ENCODE data around the gene CNTN4. TPM values are rescaled to one million over a fixed set of nuclear protein-coding genes. Genes with fewer than 3 reads are reported as not detected.

Gene CNTN4
- total RNA-seq, 1 donor from 2014 or later: 22.1 TPM

DNA sequence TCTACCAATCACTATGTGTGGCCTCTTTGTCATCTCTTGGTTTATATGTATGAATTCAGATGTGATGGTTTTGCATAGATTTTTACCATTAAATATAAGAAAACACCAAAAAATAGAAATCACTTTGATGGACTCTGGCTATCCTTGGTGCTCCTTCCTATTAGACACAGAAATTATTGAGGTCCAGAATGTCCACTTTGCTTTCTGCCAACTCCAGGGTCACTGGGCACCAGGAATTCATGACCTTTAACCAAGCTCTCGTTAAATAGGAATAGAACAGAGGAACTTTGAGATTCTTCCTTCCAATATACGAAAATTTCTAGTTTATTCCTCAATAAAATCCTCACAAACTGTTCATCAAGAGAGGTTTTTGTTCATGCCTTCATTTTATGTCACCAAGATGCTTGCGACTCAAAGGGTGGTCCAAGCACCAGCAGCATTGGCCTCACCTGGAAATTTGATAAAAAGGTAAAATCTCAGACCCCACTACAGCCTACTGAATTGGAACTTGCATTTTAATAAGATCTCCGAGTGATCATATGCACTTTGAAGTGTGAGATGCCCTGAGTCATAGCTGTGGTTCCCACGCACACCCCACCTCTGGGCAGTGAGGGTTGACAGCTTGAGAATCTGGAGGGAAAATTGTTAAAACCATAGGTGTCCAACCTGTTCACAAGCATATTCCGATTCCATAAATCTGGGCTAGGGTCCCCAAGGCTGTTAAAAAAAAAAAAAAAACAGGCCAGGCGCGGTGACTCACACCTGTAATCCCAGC lies 725.0 kb downstream of the CNTN4 start:
- no peak for TF ChIP-seq POLR2AphosphoS5 (IDR thresholded peaks at IDR 0.05; ENCODE audit: insufficient read depth in 1 of 2, low read depth in 1 of 2)
- TF ChIP-seq, protein P1, sequence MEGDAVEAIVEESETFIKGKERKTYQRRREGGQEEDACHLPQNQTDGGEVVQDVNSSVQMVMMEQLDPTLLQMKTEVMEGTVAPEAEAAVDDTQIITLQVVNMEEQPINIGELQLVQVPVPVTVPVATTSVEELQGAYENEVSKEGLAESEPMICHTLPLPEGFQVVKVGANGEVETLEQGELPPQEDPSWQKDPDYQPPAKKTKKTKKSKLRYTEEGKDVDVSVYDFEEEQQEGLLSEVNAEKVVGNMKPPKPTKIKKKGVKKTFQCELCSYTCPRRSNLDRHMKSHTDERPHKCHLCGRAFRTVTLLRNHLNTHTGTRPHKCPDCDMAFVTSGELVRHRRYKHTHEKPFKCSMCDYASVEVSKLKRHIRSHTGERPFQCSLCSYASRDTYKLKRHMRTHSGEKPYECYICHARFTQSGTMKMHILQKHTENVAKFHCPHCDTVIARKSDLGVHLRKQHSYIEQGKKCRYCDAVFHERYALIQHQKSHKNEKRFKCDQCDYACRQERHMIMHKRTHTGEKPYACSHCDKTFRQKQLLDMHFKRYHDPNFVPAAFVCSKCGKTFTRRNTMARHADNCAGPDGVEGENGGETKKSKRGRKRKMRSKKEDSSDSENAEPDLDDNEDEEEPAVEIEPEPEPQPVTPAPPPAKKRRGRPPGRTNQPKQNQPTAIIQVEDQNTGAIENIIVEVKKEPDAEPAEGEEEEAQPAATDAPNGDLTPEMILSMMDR (IDR thresholded peaks at IDR 0.05): no peak
- no peak for TF ChIP-seq POLR2A (IDR thresholded peaks at IDR 0.05)
- intact Hi-C loops (cut with DNase I): no loop called here
- no peaks in the 10 kb centered on the region for H3K4me1 ChIP-seq

DNA sequence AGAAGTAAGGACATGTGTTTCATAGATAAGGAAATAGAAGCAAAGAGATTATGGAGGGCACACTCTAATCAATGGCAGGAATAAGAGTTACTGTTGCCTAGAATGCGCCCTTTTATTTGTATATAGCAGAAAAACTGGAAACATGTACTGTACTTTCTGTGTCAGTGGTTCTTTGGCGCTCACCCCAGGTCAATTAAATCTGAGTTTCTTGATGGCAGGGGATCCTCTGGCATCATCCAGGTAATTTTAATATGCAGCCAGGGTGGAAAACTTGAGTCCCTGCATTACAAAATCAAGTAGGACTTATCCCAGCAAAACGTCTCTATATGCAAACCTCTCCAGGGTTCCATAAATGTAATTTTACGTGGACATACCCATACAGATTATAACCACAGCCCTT lies 727.4 kb downstream of the CNTN4 start:
- intact Hi-C loops (cut with DNase I): no loop called here
- DNase-seq (ENCODE audit: extremely low spot score in 2 of 2): no peak
- H3K36me3 ChIP-seq: no peaks in the 10 kb centered on the region
- no peak overlapping the region for H3K27ac ChIP-seq
- no peaks in the 10 kb centered on the region for H3K9me3 ChIP-seq
- H3K27me3 ChIP-seq: no peaks in the 10 kb centered on the region
- TF ChIP-seq POLR2A (IDR thresholded peaks at IDR 0.05): no peak
- TF ChIP-seq, protein P1 (IDR thresholded peaks at IDR 0.05): no peak
- TF ChIP-seq POLR2AphosphoS5 (IDR thresholded peaks at IDR 0.05; ENCODE audit: insufficient read depth in 1 of 2, low read depth in 1 of 2): no peak
- no peaks in the 10 kb centered on the region for H3K4me1 ChIP-seq
- H3K4me3 ChIP-seq: no peak overlapping the region

More for the DNA sequence above, 725.0 kb downstream of the CNTN4 start:
- Histone ChIP-seq H3K9me3 (no peaks in the 10 kb centered on the region), H3K27ac (no peak overlapping the region), H3K36me3 (no peaks in the 10 kb centered on the region), H3K4me3 (no peak overlapping the region), H3K27me3 (no peaks in the 10 kb centered on the region)
- no peak for DNase-seq (ENCODE audit: extremely low spot score in 2 of 2)

DNA sequence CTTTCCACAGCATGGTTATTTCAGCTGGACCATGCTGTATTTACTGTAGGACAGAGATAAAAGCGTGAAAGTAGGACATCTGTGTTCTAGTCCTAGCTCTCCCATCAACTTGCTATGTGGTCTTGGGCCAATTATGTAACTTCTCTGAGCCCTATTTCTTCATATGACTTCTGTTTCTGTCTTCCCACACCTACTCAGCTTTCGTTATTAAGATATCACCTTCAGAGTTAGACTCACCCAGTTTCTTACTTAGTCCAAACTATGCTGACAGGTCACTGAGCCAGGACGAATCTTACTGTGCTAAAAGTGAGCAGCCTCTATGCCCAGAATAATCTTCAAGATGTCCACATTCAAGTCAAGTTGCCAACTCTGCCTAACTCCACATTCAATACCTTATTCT lies 727.8 kb downstream of the CNTN4 start:
- intact Hi-C loops (cut with DNase I): no loop called here
- no peak for TF ChIP-seq POLR2AphosphoS5 (IDR thresholded peaks at IDR 0.05; ENCODE audit: insufficient read depth in 1 of 2, low read depth in 1 of 2)
- no peak for TF ChIP-seq POLR2A (IDR thresholded peaks at IDR 0.05)
- TF ChIP-seq, protein P1 (IDR thresholded peaks at IDR 0.05): no peak
- no peaks in the 10 kb centered on the region for H3K4me1 ChIP-seq
- H3K4me3 ChIP-seq: no peak overlapping the region
- no peaks in the 10 kb centered on the region for H3K36me3 ChIP-seq
- no peak overlapping the region for H3K27ac ChIP-seq
- no peak for DNase-seq (ENCODE audit: extremely low spot score in 2 of 2)
- H3K27me3 ChIP-seq: no peaks in the 10 kb centered on the region
- H3K9me3 ChIP-seq: no peaks in the 10 kb centered on the region

DNA sequence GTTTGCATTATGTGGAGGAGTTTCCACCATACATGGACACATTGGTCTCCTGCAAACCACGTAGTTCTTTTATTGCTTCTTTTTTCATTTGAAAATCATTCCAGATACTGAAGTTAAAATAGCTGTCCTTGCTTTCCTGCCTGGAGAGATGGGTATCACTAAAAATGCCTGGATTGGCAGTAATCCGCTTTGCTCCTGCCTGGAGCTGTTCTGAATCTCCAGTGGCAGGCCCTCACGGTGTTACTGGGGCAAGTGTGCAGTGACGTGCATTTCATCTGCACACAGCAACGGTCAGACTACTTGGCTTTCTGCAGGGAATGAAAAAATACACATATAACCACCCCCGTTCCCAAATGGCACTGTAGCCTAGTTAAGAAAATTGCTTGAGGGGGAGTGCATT lies 738.6 kb downstream of the CNTN4 start:
- Histone ChIP-seq H3K4me3 (no peak overlapping the region), H3K4me1 (no peaks in the 10 kb centered on the region), H3K27ac (no peak overlapping the region), H3K27me3 (no peaks in the 10 kb centered on the region), H3K9me3 (no peaks in the 10 kb centered on the region), H3K36me3 (no peaks in the 10 kb centered on the region)
- no peak for DNase-seq (ENCODE audit: extremely low spot score in 2 of 2)
- intact Hi-C loops (cut with DNase I): no loop called here
- TF ChIP-seq POLR2A (IDR thresholded peaks at IDR 0.05) (no peak), POLR2AphosphoS5 (IDR thresholded peaks at IDR 0.05; ENCODE audit: insufficient read depth in 1 of 2, low read depth in 1 of 2) (no peak)
- TF ChIP-seq, protein P1 (IDR thresholded peaks at IDR 0.05): no peak

DNA sequence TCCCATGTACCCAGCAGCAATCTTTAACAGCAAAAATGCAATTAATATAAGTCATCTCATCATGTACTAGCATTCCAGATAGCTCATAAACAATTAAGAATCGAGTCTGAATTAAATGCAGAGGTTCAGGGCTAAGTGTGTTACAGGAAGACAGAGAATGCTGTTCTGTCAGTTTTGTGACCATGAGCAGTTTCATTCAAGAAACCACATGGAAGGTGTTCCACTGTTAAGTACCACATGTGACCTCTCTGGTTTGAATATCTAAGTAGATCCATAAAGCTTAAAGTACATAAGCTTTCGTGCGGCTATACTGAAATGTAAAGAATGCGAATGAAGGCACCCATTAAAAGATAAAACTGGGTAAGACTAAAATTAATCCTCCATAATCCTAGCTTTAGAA lies 739.2 kb downstream of the CNTN4 start:
- no peak for TF ChIP-seq POLR2AphosphoS5 (IDR thresholded peaks at IDR 0.05; ENCODE audit: insufficient read depth in 1 of 2, low read depth in 1 of 2)
- TF ChIP-seq, protein P1 (IDR thresholded peaks at IDR 0.05): no peak
- H3K4me1 ChIP-seq: no peaks in the 10 kb centered on the region
- no peak for DNase-seq (ENCODE audit: extremely low spot score in 2 of 2)
- H3K4me3 ChIP-seq: no peak overlapping the region
- H3K9me3 ChIP-seq: no peaks in the 10 kb centered on the region
- no peak overlapping the region for H3K27ac ChIP-seq
- no peaks in the 10 kb centered on the region for H3K27me3 ChIP-seq
- intact Hi-C loops (cut with DNase I): no loop called here
- H3K36me3 ChIP-seq: no peaks in the 10 kb centered on the region

Measured in vagina (tissue), 2 donors.